ENCODE measurements around the gene TWF2. TPM values are rescaled to one million over a fixed set of nuclear protein-coding genes. Genes with fewer than 3 reads are reported as not detected.
A peak's percentile ranks its signal among the peaks of the same experiment; 100 is the strongest.

The TWF2 gene
- polyA plus RNA-seq, 3 donors: 141 to 199 (median 176) TPM

DNA sequence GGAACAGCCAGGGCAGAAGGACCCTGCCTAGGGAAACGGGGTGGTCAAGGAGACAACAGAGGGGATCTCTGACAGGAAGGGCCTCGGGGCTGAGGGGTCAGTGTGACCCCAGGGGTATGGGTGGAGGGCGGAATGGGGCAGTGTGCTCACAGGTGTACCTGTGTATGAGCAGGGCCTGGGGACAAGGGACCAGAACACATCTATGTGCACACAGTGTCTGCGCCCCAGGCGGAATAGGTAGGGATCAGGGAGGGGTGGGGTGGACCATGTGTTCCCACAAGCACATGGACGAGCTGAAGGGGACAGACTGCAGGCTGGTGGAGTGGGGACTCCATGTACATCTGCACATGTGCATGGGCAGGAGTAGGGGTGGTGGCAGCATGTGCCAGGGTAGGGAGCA is 8.5 kb downstream of the TWF2 start:
- Mint-ChIP-seq H3K27ac (peak overlapping the region in 5 of 7 donors; percentile 8 to 46 (median 41)), H3K9me3 (no peaks in the 10 kb centered on the region), H3K27me3 (ENCODE audit: low read depth in 3 of 3) (peaks cover 0 to 1% (median 0%) of the 10 kb centered on the region in 3 donors), H3K4me3 (no peak overlapping the region), H3K36me3 (peaks cover 68 to 82% of the 10 kb centered on the region in 2 donors), H3K4me1 (peaks cover 34% of the 10 kb centered on the region)
- no peaks in the 10 kb centered on the region for H3K27me3 ChIP-seq (ENCODE audit: control insufficient read depth in 2 of 2, insufficient read depth in 2 of 2, low read length in 2 of 2)
- DNase-seq: no peak
- peaks cover 97% of the 10 kb centered on the region for H4K20me1 ChIP-seq (ENCODE audit: insufficient read depth, low read length)
- H3K27ac ChIP-seq (ENCODE audit: low read depth in 1 of 2, low read length in 2 of 2): no peak overlapping the region
- H2AFZ ChIP-seq (ENCODE audit: insufficient read depth, low read depth, low read length, poor library complexity, severe bottlenecking): no peak overlapping the region
- H3K9ac ChIP-seq (ENCODE audit: insufficient read depth, low read length, poor library complexity, severe bottlenecking): no peak overlapping the region
- H3K4me2 ChIP-seq (replicated peaks; ENCODE audit: extremely low read depth, low read length, poor library complexity, severe bottlenecking): no peak overlapping the region
- no peaks in the 10 kb centered on the region for H3K9me3 ChIP-seq (replicated peaks in 1 of 2; ENCODE audit: control insufficient read depth in 1 of 2, insufficient read depth in 1 of 2, low read length in 2 of 2)
- intact Hi-C loops (cut with micrococcal nuclease): loop anchor here (2.0 kb wide), 2 partner anchors 108 to 110 kb away; no protein-coding TSS in a partner anchor
- WGBS (ENCODE audit: insufficient coverage): 98% methylated on average over 6 of the region's 6 CpGs
- H3K4me3 ChIP-seq (replicated peaks in 1 of 3; ENCODE audit: low read depth in 2 of 3, low read length in 3 of 3): no peak overlapping the region
- TF ChIP-seq, protein P1, sequence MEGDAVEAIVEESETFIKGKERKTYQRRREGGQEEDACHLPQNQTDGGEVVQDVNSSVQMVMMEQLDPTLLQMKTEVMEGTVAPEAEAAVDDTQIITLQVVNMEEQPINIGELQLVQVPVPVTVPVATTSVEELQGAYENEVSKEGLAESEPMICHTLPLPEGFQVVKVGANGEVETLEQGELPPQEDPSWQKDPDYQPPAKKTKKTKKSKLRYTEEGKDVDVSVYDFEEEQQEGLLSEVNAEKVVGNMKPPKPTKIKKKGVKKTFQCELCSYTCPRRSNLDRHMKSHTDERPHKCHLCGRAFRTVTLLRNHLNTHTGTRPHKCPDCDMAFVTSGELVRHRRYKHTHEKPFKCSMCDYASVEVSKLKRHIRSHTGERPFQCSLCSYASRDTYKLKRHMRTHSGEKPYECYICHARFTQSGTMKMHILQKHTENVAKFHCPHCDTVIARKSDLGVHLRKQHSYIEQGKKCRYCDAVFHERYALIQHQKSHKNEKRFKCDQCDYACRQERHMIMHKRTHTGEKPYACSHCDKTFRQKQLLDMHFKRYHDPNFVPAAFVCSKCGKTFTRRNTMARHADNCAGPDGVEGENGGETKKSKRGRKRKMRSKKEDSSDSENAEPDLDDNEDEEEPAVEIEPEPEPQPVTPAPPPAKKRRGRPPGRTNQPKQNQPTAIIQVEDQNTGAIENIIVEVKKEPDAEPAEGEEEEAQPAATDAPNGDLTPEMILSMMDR (IDR thresholded peaks at IDR 0.05): no peak
- H3K4me1 ChIP-seq (ENCODE audit: control insufficient read depth in 1 of 2, insufficient read depth in 2 of 2, low read length in 2 of 2): peaks cover 16 to 47% of the 10 kb centered on the region in 2 donors
- H3K79me2 ChIP-seq (ENCODE audit: insufficient read depth, low read length): peaks cover 44% of the 10 kb centered on the region
- peaks cover 73 to 85% of the 10 kb centered on the region in 2 donors for H3K36me3 ChIP-seq (replicated peaks in 1 of 2; ENCODE audit: control insufficient read depth in 1 of 2, insufficient read depth in 2 of 2, low read length in 2 of 2)

DNA sequence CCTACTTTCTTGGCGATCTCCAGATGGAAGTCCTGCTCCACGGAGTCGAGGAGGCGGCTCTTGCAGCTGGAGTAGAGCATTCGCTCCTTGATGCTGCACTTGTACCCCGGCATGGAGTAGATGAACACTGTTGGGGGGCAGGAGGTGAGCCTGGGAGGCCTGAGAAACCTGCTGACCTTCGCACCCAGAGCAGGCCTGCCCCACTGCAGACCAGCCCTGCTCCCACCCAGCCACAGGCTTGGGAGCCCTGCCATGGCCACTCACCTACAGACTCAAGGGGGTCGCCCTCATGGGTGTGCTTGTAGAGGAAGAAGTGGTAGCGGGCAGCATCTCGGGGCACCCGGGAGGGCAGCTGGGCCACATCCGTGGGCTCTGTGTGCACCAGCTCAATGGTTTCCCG is 9.3 kb downstream of the TWF2 start:
- no peaks in the 10 kb centered on the region for H3K9me3 ChIP-seq (replicated peaks in 1 of 2; ENCODE audit: control insufficient read depth in 1 of 2, insufficient read depth in 1 of 2, low read length in 2 of 2)
- no peak for DNase-seq
- H2AFZ ChIP-seq (ENCODE audit: insufficient read depth, low read depth, low read length, poor library complexity, severe bottlenecking): no peak overlapping the region
- Mint-ChIP-seq H3K4me3 (no peak overlapping the region), H3K27me3 (ENCODE audit: low read depth in 3 of 3) (peaks cover 0 to 1% (median 0%) of the 10 kb centered on the region in 3 donors), H3K36me3 (peaks cover 63 to 74% of the 10 kb centered on the region in 2 donors), H3K4me1 (peaks cover 39% of the 10 kb centered on the region), H3K9me3 (no peaks in the 10 kb centered on the region), H3K27ac (no peak overlapping the region)
- H3K27ac ChIP-seq (ENCODE audit: low read depth in 1 of 2, low read length in 2 of 2): no peak overlapping the region
- TF ChIP-seq, protein P1 (IDR thresholded peaks at IDR 0.05): no peak
- H3K4me1 ChIP-seq (ENCODE audit: control insufficient read depth in 1 of 2, insufficient read depth in 2 of 2, low read length in 2 of 2): peaks cover 23 to 48% of the 10 kb centered on the region in 2 donors
- peaks cover 65 to 77% of the 10 kb centered on the region in 2 donors for H3K36me3 ChIP-seq (replicated peaks in 1 of 2; ENCODE audit: control insufficient read depth in 1 of 2, insufficient read depth in 2 of 2, low read length in 2 of 2)
- WGBS (ENCODE audit: insufficient coverage): 100% methylated on average over 9 of the region's 13 CpGs
- H3K9ac ChIP-seq (ENCODE audit: insufficient read depth, low read length, poor library complexity, severe bottlenecking): no peak overlapping the region
- H3K79me2 ChIP-seq (ENCODE audit: insufficient read depth, low read length): peaks cover 36% of the 10 kb centered on the region
- no peak overlapping the region for H3K4me3 ChIP-seq (replicated peaks in 1 of 3; ENCODE audit: low read depth in 2 of 3, low read length in 3 of 3)
- H4K20me1 ChIP-seq (ENCODE audit: insufficient read depth, low read length): peaks cover 89% of the 10 kb centered on the region
- intact Hi-C loops (cut with micrococcal nuclease): loop anchor here (2.0 kb wide), 2 partner anchors 109 to 111 kb away; no protein-coding TSS in a partner anchor
- H3K27me3 ChIP-seq (ENCODE audit: control insufficient read depth in 2 of 2, insufficient read depth in 2 of 2, low read length in 2 of 2): no peaks in the 10 kb centered on the region
- no peak overlapping the region for H3K4me2 ChIP-seq (replicated peaks; ENCODE audit: extremely low read depth, low read length, poor library complexity, severe bottlenecking)

Measured in CD14-positive monocyte (primary cell).